ENCODE data around the gene PRKN.

Gene PRKN

DNA sequence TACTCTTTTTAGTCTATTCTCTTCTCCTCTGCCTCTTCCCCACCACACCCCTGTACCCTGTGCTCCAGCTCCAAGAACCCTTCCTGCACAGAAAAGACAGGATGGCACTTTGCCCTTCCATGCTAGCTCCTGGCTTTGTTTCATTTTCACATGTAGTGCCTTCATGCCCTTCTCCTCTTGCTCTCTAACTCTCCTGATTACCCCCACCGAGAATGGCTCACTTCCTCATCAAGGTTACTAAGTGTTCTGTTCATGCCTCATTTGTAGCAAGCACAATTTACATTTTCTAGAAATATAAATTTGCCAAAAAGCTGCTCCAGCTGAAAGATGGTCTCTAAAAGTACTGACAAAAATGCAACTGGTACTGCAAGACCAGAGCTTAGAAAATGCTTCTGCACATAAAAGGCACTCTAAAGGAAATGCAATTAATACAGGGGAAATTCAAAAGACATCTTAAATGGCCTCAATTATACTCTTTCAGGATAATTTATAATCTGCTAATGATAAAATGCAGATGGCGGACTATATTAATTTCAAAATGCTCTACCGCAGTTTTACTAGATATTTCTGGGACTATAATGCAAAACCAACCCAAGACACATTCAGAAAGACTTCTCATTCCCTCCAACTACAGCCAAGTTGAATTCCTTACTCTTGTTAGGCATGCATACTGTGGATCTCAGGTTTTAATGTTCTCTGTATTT, 570.2 kb downstream of the PRKN start:
- no peak for DNase-seq

DNA sequence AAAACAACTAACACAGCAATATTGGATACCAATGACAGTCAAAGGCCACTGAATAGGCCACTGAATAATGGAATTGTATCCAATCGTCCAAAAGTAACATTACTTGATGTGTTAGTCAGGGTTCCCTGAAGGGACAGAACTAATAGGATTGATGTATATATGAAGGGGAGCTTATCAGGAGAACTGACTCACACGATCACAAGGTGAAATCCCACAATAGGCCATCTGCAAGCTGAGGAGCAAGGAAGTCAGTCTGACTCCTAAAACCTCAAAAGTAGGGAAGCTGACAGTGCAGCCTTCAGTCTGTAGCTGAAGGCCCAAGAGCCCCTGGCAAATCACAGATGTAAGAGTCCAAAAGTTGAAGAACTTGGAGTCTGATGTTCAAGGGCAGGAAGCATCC, 571.4 kb downstream of the PRKN start:
- DNase-seq = no peak

DNA sequence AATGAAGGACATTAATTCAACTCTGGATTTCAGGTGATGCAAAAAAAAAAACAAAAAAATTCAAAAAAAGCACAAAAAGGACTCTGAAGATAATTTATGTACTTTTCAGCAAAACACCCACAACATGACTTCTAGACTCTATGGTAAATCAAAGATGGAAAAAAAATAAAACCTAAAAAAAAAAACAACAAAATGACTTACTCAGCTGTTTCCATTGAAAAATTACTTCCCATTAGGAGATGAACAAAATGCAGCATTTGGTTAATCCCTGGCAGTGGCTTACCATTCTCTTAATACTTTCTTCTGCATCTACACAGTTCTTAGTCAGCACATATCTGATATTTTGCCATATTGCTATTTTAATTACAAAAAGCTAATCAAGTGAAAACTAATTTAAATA, 572.6 kb downstream of the PRKN start:
- no peak for DNase-seq

DNA sequence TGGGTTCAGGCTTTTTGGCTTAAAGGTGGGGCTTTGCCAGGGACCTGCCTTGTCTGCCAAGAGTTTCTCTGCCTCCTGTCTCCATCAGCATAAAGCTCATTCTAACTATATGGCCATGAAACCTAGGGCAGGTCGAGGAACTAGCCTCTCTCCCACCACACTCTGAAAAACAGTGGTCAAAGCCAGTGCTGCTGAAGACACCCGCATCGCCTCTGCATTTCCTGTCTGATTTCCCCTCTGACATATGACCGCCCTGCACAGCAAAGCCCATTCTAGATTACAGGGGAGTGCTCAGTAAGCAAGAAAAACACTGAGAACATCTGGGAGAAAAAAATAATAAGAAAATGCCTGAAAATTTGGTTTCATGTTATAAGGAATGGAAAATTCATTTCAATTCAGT, 573.6 kb downstream of the PRKN start:
- DNase-seq = no peak

DNA sequence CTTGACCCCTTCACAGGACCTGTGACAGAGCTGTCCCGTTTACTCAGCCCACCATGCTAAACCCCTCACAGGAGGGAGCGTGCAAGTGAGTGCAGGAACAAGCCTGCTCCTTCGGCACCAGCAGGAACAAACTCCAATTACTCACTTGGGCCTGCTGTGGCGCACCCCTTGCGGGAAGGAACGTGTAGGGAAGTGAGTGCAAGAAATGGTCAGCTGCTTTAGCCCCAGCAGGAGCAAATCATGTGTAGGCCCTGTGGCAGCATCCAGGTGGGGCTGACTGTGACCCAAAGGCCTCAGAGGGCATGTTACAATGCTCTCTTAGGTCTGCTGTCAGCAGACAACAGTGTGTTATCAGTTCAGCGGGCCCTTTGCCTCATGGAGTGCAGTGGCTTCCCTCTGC, 574.4 kb downstream of the PRKN start:
- DNase-seq = no peak

DNA sequence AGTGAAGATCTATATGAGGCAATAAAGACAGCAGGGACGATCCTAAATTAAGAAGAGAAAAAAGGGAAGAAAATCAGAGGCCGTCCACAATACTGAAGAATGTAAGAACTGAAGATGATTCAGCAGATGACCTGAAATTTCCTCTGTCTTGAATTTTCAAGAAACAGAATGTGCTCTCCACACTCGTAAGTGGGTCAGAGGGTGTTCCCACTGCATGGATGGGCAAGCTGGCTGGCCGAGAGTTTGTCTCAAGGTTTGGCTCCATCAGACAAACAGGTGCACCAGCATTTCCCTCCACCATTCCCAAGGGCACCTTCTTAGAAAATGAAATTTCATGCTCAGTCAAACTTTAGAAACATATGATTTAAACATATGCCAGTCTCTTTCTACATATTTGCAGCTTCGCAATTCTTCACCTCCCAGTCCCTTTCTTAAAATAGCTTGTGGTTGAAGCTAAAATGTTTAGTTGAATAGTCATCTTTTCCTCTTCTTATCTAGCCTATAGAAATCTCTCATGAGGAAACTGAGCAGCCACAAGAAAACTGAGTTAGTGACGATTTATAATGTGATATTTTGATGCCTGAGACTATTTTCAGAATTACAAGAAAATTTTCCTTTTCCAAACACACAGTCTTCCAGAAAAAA, 576.4 kb downstream of the PRKN start:
- DNase-seq = no peak

DNA sequence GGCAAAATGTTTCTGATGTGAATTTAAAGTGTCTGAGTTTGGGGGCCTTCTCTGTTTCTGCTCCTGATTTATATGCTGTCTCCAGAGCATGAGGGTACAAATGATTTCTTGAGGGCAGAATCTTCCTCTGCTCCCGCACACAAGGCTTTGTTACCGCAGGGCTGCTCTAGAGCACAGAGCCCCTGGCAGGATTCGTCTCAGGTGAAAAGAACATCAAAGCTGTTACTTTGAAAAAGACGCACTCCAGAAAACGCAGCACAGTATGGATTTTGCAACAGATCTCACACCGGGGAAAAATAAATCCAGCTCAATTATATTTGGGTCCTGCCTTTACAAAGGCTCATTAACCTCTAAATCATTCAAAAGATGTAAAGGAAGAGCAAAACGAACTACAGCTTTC, 577.3 kb downstream of the PRKN start:
- DNase-seq = no peak

DNA sequence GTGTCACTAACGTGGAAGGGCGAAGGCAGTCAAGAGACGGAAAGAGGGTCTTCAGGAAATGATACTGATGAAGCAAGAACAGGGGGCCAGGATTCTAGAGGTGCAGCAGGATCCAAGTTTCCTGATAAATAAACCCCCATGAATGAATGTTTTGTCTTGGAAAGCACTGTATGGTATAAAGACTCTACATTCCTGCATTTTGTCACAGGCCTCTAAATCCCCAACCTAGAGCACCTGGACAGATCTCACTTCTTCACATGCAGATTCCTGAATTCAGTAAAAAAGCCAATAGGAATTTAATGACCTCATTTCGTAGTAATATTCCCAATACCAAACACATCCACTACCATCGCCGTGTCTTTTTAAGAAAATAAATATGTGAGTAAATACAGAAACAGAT, 577.8 kb downstream of the PRKN start:
- DNase-seq = no peak

DNA sequence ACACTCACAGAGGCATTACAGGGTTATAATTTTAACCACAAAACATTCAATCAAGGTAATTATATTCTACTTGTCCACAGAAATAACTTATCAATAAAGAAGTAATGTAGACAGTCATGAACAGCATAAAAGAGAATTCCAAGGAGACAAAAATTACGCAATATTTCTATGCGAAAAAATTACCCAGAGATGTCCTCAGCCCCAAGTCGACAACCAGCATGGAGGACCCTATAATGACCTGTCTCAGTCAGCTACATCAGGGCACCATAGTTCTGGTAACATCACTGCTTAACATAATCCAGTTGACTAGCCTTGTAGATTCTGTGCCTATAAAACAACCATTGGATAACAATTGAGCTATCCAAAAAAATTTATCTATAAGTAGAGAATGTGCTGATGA, 579.8 kb downstream of the PRKN start:
- no peak for DNase-seq

DNA sequence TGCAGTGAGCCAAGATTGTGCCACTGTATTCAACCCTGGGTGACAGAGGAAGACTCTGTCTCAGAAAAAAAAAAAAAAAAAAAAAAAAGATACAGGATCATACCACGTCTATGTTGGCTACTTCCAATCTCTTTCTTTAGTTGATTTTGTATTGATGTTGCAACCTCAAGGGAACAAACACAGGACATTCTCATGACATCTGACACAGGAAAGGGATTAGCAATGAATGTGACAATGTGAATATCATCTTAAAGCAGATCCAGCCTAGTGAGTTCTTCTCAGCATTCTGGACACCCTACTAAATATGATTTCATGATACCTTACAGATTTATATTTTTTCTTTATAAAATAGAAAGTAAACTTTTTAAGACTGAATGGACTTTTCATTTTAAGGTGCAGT, 580.3 kb downstream of the PRKN start:
- DNase-seq = no peak

DNA sequence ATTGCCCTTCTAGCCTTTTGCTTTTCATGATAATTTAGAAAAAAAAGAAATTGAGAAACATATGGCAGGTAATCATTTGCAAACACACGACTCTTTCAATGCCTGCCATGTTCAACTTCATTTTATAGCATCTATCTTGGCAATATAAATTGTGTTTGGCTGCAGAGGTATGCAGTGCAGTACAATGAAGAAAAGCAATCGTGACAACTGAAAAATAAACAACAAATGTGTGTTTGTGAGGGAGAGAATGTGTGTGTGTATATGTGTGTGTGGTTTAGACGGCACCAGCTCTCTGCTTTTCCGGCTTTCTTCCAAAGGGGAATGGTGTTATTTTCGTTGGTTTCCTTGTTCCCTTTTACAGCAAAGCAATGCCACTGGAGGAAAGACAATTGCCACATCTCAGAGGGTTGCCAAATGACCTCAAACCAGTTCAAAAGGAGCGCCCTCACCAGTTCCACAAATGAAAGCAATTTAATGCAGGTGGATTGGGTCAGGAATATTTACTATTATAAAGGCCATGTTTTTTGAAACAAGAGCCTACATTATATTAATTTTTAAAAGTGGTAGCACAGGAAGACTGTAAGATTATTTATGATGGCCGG, 587.2 kb downstream of the PRKN start:
- no peak for DNase-seq

DNA sequence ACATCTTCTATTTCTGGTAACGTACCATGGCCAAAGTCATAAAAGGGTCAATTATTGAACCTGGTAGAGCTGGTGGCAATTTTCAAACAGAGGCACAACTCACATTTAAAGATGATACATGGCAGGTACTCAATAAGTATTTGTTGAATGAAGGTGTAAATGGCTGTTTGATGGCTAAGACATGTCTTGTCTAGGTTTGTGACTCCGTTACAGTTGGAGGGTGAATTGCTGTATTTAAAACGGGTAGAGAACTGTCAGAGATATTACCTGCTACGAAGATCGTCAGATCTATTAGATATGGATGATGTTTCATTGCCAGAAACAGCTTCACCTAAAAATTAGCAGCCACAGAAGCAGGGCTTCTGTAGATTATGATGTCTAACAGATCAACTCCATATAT, 601.9 kb downstream of the PRKN start:
- no peak for DNase-seq

DNA sequence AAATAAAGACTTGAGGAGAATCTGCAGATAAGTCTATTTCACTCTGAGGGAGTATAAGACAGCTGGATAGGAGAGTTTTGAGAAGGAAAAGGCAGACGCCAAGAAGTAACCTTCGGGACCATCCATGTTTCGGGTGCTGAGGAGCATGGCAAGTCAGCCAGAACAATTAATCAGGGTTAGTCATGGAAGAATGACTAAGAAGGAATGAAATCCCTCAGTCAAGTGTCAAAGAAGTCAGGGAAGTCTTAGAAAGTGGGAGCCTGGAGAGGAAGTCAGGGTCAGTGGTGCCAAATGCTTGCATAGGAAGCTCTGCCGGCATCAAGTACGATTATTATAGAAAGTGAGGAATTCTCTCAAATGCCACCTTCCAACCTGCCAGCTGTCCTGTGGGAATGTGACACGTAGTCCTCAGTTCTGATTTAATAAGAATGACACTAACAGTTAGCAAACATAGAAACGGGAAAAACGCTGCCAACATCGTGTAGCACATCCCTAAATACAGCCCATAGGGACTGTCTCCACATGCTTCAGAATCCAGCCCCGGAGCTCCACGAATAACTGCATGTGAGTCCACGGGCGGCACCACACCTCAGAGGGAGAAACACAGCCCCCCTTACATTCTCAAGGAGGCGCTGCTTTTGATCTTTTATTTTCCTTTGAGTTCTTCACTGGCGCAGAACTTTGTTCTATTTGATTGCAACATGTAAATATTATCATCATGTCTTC, 602.7 kb downstream of the PRKN start:
- DNase-seq = no peak

DNA sequence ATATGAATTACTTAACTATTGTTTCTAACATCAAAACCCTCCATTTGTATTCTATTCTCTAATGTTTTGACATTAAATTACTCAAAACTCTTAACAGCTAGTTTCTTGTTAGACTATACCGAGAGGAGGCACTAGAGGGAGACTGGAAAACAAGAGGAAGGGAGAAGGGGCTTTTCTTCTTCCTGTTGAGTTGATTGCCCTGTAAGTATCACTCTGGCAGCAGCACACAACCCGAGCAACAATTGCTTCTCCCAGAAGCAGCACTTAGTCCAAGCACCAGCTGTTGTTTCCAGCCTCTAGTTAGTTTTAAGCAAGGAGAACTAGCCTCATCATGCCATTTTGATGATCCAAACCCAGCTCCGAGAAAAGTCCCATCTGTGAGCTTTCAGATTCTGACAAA, 603.8 kb downstream of the PRKN start:
- DNase-seq = no peak

DNA sequence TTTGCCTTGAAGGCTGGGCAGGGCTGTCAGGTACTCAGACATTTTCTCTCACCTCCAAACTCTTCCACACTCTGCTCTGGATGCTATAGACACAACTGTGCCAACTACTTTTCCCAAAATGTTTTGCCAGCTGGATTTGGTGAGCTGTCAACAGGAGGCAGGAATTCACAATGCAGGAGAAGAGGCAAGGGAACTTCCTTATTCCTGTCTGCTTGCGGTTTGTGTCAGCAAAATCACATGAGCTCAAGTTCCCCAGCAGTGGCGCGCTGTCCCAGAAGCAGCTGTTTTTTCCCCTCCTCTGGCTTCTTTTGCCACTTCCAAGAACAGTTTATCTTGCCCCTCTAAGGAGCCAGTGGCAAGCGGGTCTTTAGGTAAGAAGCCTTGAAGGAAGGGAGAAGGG, 608.2 kb downstream of the PRKN start:
- DNase-seq = no peak

DNA sequence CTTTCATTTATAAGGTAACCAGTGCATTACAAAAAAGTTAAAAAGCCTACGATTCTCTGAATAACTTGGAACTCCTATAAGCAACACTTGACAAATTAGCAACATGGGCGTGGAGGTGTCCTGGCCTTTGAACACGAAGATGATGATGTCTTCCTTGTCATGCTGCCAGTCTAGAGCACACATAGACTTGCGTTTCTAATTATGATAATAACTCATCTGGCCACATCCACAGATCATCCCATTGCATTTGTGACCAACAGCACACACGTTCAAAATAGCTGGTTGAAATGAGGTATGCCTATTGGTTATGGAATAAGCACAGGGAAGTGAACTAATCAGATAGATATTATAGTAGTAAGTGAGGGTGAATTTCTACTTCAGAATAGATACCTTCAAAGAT, 608.9 kb downstream of the PRKN start:
- DNase-seq = no peak

DNA sequence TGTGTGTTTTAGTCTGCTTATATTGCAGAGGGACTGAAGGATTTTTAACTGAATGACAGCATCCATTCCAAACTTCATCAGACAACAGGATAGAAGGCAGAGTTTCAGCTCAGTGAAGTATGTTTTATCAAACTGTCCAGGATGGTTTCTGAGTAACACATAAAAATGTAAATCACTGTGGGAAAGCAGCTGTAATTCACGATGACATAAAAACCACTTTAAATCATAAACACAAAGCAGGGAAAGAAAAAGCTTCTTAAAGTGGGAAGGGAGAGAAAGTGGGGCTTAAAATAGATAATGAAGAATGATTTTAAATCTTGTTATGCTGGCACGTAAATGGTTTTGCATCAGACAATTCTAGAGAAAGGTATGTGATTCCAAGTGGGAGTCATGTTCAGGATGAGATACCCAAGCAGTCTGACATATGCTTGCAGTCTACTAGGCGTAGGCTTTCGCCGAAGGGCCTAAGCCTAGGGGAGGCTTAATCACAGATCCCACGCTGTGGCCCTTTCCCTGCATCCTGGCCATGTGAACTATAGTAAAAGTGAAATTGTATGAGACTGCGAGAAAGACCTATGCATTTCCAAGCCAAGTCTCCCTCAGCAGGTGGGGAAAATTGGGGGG, 610.6 kb downstream of the PRKN start:
- no peak for DNase-seq

DNA sequence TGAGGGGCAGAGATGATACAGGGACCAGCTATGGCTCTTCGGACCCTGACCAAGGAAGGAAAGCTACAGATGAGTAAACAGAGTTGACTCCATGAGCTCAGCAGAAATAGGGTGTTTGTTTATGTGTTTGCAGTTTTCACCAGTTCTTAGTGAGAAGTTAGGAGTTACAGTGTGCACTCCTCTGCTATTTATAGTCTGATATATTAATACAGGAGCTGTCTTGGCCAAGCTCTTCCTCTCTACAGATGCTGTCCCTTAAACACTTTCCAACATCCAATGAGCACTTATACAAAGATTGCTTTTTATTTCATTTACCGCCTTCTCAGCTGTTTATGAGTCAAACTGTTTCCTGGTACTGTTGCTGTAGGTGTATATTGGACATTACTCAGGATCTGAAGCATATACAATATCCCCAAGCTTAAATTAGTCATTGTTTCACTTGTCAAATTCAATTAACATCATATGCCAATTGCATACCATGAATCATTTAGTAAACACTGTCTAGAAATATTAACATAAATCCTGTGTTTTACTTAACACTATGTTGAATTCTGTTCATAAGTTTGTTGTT, 618.0 kb downstream of the PRKN start:
- no peak for DNase-seq

DNA sequence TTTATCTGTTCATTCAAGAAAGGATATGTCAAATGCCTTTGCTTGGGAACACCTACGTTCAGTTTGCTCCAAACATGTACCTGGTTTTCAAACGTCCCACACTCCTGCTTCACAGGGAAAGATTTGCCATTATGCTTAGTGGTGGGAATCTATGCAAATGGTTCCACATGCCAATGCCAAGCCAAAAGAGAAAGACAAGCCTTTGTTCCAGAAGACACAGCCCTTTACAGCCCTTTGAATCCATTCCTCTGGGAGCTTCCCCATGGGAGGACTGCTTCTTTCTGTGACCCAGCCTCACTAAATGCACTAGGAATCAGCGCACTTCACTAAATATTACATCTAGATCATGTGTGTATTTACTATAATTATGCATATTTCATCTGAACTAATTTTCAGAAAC, 619.5 kb downstream of the PRKN start:
- DNase-seq = no peak

DNA sequence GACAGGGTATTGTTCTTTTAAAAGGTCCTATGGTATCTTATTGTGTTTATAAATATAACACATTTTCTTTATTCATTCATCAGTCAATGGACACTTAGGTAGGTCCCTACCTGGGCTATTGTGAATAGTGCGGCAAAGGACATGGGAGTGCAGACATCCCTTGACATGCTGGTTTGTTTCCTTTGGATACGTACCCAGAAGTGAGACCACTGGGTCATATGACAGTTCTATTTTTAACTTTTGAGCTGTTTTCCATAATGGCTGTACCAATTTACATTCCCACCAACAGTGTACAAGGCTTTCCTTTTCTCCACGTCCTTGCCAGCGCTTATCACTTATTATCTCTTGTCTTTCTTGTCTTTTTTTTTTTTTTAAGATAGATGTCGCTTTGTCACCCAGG, 627.5 kb downstream of the PRKN start:
- DNase-seq = no peak

DNA sequence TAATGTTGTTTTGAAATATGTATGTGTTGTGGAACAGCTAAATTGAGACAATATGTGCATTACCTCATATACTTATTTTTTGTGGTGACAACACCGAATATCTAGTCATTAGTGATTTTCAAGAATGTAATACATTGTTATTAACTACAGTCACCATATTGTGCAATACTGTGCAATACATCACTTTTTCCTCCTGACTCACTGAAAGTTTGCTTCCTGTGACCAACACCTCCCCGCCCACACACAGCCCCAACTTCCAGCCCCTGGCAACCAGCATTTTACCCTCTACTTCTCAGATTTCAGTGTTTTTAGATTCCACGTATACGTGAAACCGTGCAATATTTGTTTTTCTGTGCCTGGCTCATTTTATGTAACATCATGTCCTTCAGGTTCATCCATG, 627.9 kb downstream of the PRKN start:
- no peak for DNase-seq

DNA sequence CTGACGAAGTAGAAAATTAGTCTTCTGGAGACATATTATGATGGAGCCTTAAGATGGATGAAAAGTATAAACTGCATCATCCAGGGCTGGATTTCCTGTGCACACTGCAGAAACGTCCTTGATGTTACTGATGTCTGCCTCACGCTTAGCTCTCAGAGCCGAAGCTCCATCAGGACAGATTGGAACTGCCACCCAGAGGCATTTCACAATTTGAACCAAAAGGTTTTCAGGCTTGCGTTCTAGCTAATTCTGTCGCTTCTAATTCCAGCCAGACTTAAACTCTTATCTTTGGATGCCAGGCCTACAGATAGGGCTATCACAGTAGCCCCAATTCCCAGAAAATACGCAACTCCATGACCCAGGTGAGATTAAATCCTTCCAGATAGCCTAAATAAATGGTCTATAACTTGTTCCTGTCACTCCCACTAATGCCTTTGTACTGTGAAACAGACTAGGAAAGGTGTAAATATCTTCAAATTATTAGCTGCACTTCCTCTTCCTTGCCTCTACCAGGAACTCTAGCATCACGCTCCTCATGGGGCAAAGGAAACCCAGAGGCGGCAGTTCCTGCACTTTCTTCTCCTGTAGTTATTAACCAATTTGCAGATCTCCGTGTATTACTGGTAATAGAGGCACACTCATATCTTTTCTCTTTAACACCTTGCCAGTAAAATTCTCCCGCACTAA, 634.6 kb downstream of the PRKN start:
- DNase-seq = no peak

DNA sequence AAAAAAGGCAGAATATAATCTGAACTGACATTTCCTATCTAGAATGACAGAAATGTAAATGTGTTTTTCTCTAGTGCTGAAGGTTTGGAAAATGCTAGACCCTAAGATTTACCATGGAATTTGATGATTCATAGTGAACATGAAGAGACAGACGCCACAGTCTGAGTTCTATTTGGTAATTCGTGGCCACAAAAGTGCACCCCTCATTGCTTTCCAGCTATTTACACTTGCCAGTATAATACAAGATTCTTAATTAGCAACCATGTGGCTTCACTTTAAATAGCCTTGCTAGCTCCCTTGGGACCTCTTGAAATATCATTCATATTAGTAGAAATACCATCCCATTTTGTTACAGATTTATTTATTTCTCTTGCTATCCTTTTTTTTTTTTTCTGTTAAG, 636.8 kb downstream of the PRKN start:
- DNase-seq = no peak

Measured in GOT3 (cell line).